ENCODE measurements around the gene SVIL. TPM values are rescaled to one million over a fixed set of nuclear protein-coding genes. Genes with fewer than 3 reads are reported as not detected.

The SVIL gene
- total and polyA plus RNA-seq, 8 donors, result 8.6 to 53.8 (median 20.4) TPM

DNA sequence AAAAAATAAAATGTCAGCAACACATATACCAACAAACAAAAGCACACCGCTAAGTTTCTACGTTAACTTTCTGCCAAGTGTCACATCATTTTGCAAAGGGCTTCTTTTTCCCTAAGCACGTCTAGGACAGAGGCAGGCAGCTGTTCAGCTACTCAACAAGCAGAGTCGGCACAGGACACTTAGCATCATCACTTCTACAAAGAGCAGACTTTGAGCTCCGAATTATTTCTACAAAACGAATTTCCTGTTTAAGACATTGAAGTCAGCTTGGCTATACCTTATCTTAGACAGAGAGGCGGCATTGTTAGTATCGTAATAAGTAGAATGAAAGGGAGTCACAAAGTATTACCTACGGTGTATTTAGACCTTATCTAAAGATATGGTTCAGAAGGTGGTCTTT, 110.1 kb downstream of the SVIL start:
- Histone ChIP-seq H3K27me3 (no peaks in the 10 kb centered on the region), H3K4me3 (no peak overlapping the region), H3K27ac (no peak overlapping the region), H3K36me3 (peaks cover 0 to 24% (median 10%) of the 10 kb centered on the region in 3 donors), H3K4me1 (no peaks in the 10 kb centered on the region), H3K9me3 (no peaks in the 10 kb centered on the region)
- FAIRE-seq (no peak), DNase-seq (no peak), ATAC-seq (no peak)
- TF ChIP-seq, protein P1, sequence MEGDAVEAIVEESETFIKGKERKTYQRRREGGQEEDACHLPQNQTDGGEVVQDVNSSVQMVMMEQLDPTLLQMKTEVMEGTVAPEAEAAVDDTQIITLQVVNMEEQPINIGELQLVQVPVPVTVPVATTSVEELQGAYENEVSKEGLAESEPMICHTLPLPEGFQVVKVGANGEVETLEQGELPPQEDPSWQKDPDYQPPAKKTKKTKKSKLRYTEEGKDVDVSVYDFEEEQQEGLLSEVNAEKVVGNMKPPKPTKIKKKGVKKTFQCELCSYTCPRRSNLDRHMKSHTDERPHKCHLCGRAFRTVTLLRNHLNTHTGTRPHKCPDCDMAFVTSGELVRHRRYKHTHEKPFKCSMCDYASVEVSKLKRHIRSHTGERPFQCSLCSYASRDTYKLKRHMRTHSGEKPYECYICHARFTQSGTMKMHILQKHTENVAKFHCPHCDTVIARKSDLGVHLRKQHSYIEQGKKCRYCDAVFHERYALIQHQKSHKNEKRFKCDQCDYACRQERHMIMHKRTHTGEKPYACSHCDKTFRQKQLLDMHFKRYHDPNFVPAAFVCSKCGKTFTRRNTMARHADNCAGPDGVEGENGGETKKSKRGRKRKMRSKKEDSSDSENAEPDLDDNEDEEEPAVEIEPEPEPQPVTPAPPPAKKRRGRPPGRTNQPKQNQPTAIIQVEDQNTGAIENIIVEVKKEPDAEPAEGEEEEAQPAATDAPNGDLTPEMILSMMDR (IDR thresholded peaks at IDR 0.05), result no peak
- WGBS, 2 donors, result 87% methylated on average over 9 of the region's 9 CpGs
- intact Hi-C loops (cut with DNase I), result no loop called here

DNA sequence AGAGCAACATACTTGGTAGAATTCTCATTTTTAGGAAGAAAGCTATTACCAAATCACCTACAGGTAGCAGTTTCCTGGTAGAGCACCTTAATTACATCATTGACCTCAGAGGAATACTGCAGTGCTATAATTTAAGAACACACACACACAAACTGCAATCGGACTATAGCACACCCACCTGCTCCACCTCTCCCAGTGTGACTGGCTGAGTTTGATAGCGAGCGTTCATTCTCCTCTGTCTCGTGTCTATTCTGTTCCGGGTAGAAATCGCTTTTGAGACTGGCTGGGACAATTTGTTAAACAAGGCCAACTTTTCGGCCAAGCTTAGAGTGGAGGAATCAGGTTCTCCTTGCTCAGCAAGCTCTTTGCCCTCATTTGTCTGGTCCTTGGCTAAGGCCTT, 110.5 kb downstream of the SVIL start:
- TF ChIP-seq, protein P1 (IDR thresholded peaks at IDR 0.05), result no peak
- DNase-seq (no peak), ATAC-seq (no peak), FAIRE-seq (no peak)
- Histone ChIP-seq H3K4me1 (no peaks in the 10 kb centered on the region), H3K27me3 (no peaks in the 10 kb centered on the region), H3K9me3 (no peaks in the 10 kb centered on the region), H3K4me3 (no peak overlapping the region), H3K27ac (no peak overlapping the region), H3K36me3 (peaks cover 0 to 22% (median 10%) of the 10 kb centered on the region in 3 donors)
- 85 to 87% methylated on average over 7 of the region's 7 CpGs for WGBS, 2 donors
- intact Hi-C loops (cut with DNase I), result no loop called here

DNA sequence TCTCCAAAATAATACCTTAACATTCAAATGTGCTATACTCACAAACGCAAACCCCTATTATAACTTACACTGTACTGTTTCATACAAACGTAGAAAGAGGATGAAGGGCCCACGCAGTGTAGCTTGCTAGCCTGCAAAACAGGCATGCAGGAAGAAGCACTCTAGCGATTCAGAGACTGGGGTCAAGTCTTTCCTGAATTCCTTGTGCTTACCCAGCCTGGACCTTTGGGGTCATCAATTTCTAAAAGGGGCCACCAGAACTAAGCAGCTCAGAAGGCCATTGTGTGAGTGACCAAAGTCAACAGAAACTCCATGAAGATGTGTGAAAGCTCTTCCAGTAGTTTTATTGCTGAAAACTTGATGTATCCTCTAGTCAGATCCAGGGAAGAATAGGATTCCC, 111.9 kb downstream of the SVIL start:
- 85 to 90% methylated on average over 4 of the region's 4 CpGs for WGBS, 2 donors
- peaks cover 0 to 21% (median 10%) of the 10 kb centered on the region in 3 donors for H3K36me3 ChIP-seq

DNA sequence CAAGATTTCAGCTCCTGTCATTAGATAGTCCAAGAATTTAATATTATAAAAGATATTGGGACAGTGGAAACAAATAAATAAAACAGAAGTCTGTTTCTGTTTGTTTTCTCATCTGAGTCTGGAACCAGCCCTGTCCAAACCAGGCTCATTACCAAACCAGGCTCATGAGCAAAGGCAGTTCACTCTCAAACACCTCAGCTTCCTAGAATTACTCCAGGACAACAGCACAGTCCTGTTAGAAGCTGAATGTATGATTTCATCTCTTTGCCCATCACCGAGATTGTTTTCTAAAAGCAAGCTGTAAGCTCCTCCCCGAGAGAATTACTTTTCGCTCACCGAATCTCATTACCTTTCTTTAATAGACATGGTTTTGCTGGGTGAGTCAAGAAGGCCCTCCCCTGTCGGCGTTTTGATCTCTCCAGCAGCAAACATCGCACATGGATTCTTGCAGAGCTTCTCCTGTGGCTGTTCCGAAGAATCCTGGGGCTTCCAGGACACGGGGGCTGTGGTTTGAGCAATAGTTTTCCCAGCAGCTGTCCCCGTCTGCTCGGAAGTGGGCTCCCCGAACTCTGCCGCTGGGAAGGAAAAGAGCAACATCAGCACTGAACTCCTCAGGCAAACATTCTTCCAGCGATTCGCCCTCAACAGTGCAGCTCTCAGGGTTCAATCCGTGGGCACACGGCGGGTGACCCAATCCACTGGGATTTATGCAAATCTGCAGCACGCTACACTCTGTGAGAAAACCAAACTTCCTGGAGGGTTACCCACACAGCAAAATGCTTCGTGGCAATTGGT, 112.5 kb downstream of the SVIL start:
- Histone ChIP-seq H3K9me3 (no peaks in the 10 kb centered on the region), H3K36me3 (peaks cover 0 to 21% (median 10%) of the 10 kb centered on the region in 3 donors), H3K27ac (no peak overlapping the region), H3K4me3 (no peak overlapping the region), H3K4me1 (no peaks in the 10 kb centered on the region), H3K27me3 (no peaks in the 10 kb centered on the region)
- peak in 3 of 4 donors; percentile 35 to 43 (median 37) for ATAC-seq
- TF ChIP-seq, protein P1 (IDR thresholded peaks at IDR 0.05), result no peak
- no peak for DNase-seq
- WGBS, 2 donors, result 80 to 83% methylated on average over 20 of the region's 20 CpGs
- FAIRE-seq, result no peak
- intact Hi-C loops (cut with DNase I), result no loop called here

More for the DNA sequence above, 111.9 kb downstream of the SVIL start:
- Histone ChIP-seq H3K27ac (no peak overlapping the region), H3K9me3 (no peaks in the 10 kb centered on the region), H3K4me1 (no peaks in the 10 kb centered on the region), H3K4me3 (no peak overlapping the region), H3K27me3 (no peaks in the 10 kb centered on the region)
- TF ChIP-seq, protein P1 (IDR thresholded peaks at IDR 0.05), result no peak
- intact Hi-C loops (cut with DNase I), result no loop called here
- no peak for FAIRE-seq
- ATAC-seq, result no peak
- no peak for DNase-seq

DNA sequence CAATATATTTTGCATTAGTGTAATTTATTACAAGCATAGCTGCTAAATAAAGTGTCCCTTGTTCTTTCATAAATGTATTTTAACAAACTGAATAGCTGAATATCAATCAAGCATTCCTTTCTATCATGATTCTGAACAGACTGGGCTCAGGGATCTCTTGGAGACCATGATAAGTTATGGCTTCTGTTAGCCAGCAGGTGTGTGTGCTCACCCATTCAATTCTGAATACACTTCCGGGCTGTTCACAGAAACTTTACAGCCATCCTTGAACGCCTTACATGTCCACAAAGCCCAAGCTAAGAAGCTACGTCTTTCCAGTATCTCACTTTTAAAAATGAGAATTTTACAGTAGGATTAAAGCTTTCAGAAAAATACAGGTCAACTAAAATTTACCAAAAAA, 115.1 kb downstream of the SVIL start:
- DNase-seq, result no peak
- peaks cover 0 to 21% (median 10%) of the 10 kb centered on the region in 3 donors for H3K36me3 ChIP-seq
- no peak overlapping the region for H3K27ac ChIP-seq
- TF ChIP-seq, protein P1 (IDR thresholded peaks at IDR 0.05), result no peak
- no peaks in the 10 kb centered on the region for H3K27me3 ChIP-seq
- intact Hi-C loops (cut with DNase I), result no loop called here
- ATAC-seq, result peak in 2 of 4 donors; percentile 64 to 66
- no peak for FAIRE-seq
- H3K4me3 ChIP-seq, result no peak overlapping the region
- no peaks in the 10 kb centered on the region for H3K4me1 ChIP-seq
- H3K9me3 ChIP-seq, result no peaks in the 10 kb centered on the region
- WGBS, 2 donors, result 52 to 64% methylated on average over 3 of the region's 3 CpGs

All from pancreas (tissue), 10 donors.